A549 (cell line): ENCODE data around the gene EFEMP2. TPM values are rescaled to one million over a fixed set of nuclear protein-coding genes. Genes with fewer than 3 reads are reported as not detected.
A peak's percentile ranks its signal among the peaks of the same experiment; 100 is the strongest.

Experiments
- ATAC-seq, 2 experiments: fragments of 200-7000 bp in 1 of 2; fragments of >200 bp in 1 of 2; cut with Nextera tagmentation in 1 of 2; cut with Tn5 transposase in 1 of 2; 3 replicates each; pipeline versions ENCODE4 v1.8.0 to v1.9.1; 2018 to 2020; ENCODE audit warnings: mild to moderate bottlenecking in 1 of 2, moderate library complexity in 1 of 2
- CTCF ChIA-PET: fragments of 300-600 bp; sonication (Branson Sonifier 250); formaldehyde crosslinking; extraction: SDS; loops from one replicate; lab custom pipeline; 2021; ENCODE audit warnings: antibody characterized with exemption, inconsistent platforms; lab: Yijun Ruan, JAX
- POLR2A ChIA-PET: fragments of 350-600 bp; formaldehyde crosslinking; extraction: SDS; loops from one replicate; lab custom pipeline; 2021; ENCODE audit warnings: antibody characterized with exemption, inconsistent platforms; lab: Yijun Ruan, JAX
- DNase-seq, 2 experiments: peaks; one replicate each; pipeline versions ENCODE4 v3.0.0 to v3.0.0-alpha.2; 2011 to 2016; ENCODE audit warnings: low read depth in 1 of 2, low spot score in 1 of 2
- FAIRE-seq: peaks from 2 replicates; lab custom pipeline; 2011; peaks lifted over from hg19 to GRCh38; lab: Jason Lieb, UNC
- H3K27ac ChIP-seq, 2 experiments: fragments of >200 bp; sonication (Bioruptor Twin); formaldehyde crosslinking; 3 replicates each; pipeline ENCODE4 v1.5.1; 2016 to 2017
- H3K4me1 ChIP-seq: fragments of >200 bp; sonication (Bioruptor Twin); formaldehyde crosslinking; 3 replicates; pipeline ENCODE4 v1.6.1; 2016
- H3K4me2 ChIP-seq: fragments of >200 bp; sonication (Bioruptor Twin); formaldehyde crosslinking; 3 replicates; pipeline ENCODE4 v1.6.1; 2016
- H3K4me3 ChIP-seq: fragments of >200 bp; sonication (Bioruptor Twin); formaldehyde crosslinking; 3 replicates; pipeline ENCODE4 v1.5.1; 2016
- H3K9me3 ChIP-seq: fragments of >200 bp; sonication (Bioruptor Twin); formaldehyde crosslinking; 3 replicates; pipeline ENCODE4 v1.6.1; 2016
- BHLHE40 ChIP-seq: IDR thresholded peaks from 2 replicates; pipeline ENCODE4 v1.6.1; 2012; ENCODE audit warnings: low read depth, low read length, inconsistent platforms
- CBX2 ChIP-seq: fragments of 200-600 bp; sonication (generic); IDR thresholded peaks from 2 replicates; pipeline ENCODE4 v1.6.1; 2016; ENCODE audit warnings: low read depth, mild to moderate bottlenecking, borderline replicate concordance
- CBX8 ChIP-seq: fragments of 200-600 bp; sonication (generic); IDR thresholded peaks from 2 replicates; pipeline ENCODE4 v1.6.1; 2016
- CEBPB ChIP-seq, 2 experiments: fragments of >200 bp in 1 of 2; sonication (Bioruptor Twin) in 1 of 2; formaldehyde crosslinking in 1 of 2; IDR thresholded peaks; 2 replicates each; pipeline ENCODE4 v1.6.1; 2012 to 2016
- EHF ChIP-seq: fragments of 250-450 bp; sonication (Bioruptor Pico); IDR thresholded peaks from 2 replicates; pipeline ENCODE4 v1.5.0; 2020; ENCODE audit warnings: mild to moderate bottlenecking
- EHMT2 ChIP-seq: fragments of 200-600 bp; sonication (generic); IDR thresholded peaks from 2 replicates; pipeline ENCODE4 v1.6.1; 2016; ENCODE audit warnings: antibody characterized with exemption, low read depth, mild to moderate bottlenecking, moderate library complexity
- FOSB ChIP-seq: fragments of 250-450 bp; sonication (Bioruptor Pico); IDR thresholded peaks from 2 replicates; pipeline ENCODE4 v1.5.0; 2020; ENCODE audit warnings: mild to moderate bottlenecking, moderate library complexity
- FOSL2 ChIP-seq, 2 experiments: fragments of 450-650 bp in 1 of 2; fragments of >200 bp in 1 of 2; sonication (Bioruptor Twin) in 1 of 2; formaldehyde crosslinking; IDR thresholded peaks; 2 replicates each; pipeline versions ENCODE4 v1.5.0 to v1.6.1; 2016 to 2020; ENCODE audit warnings: mild to moderate bottlenecking in 1 of 2, moderate library complexity in 1 of 2
- GATA3 ChIP-seq: IDR thresholded peaks from 2 replicates; pipeline ENCODE4 v1.6.1; 2012; ENCODE audit warnings: borderline replicate concordance
- HES2 ChIP-seq: fragments of >200 bp; sonication (Bioruptor Twin); formaldehyde crosslinking; IDR thresholded peaks from 2 replicates; pipeline ENCODE4 v1.6.1; 2016
- HOXB13 ChIP-seq: fragments of 250-450 bp; sonication (Bioruptor Pico); IDR thresholded peaks from 2 replicates; pipeline ENCODE4 v1.5.0; 2020; ENCODE audit warnings: low read depth, mild to moderate bottlenecking, moderate library complexity
- HOXB5 ChIP-seq: fragments of 250-450 bp; sonication (Bioruptor Pico); IDR thresholded peaks from 2 replicates; pipeline ENCODE4 v1.5.0; 2020; ENCODE audit warnings: mild to moderate bottlenecking, moderate library complexity
- KDM5A ChIP-seq: fragments of 200-600 bp; sonication (generic); IDR thresholded peaks from 2 replicates; pipeline ENCODE4 v1.6.1; 2016; ENCODE audit warnings: antibody characterized with exemption, mild to moderate bottlenecking
- MAZ ChIP-seq: fragments of 150-350 bp; IDR thresholded peaks from 2 replicates; pipeline ENCODE4 v1.6.1; 2014; ENCODE audit warnings: antibody characterized with exemption, low read depth, low read length, borderline replicate concordance
- MYC ChIP-seq: IDR thresholded peaks from 2 replicates; pipeline ENCODE4 v1.6.1; 2012; ENCODE audit warnings: mild to moderate bottlenecking, inconsistent platforms, low read length, improper control_type of control experiment, borderline replicate concordance
- NR3C1 ChIP-seq: fragments of >200 bp; sonication (Bioruptor Twin); formaldehyde crosslinking; IDR thresholded peaks from 3 replicates; pipeline ENCODE4 v1.6.1; 2017
- PHF8 ChIP-seq: fragments of 200-600 bp; sonication (generic); IDR thresholded peaks from 2 replicates; pipeline ENCODE4 v1.6.1; 2016; ENCODE audit warnings: low read depth, mild to moderate bottlenecking, antibody characterized with exemption, moderate library complexity, borderline replicate concordance
- RFX5 ChIP-seq: fragments of 450-650 bp; IDR thresholded peaks from 2 replicates; pipeline ENCODE4 v1.7.1; 2014; ENCODE audit warnings: antibody characterized with exemption, mild to moderate bottlenecking, moderate library complexity
- SMC3 ChIP-seq: fragments of >200 bp; sonication (Bioruptor Twin); formaldehyde crosslinking; IDR thresholded peaks from 3 replicates; pipeline ENCODE4 v1.6.1; 2018; ENCODE audit warnings: inconsistent platforms
- SREBF2 ChIP-seq: fragments of 450-650 bp; IDR thresholded peaks from 2 replicates; pipeline ENCODE4 v1.6.1; 2014; ENCODE audit warnings: mild to moderate bottlenecking, moderate library complexity
- WGBS: methylation state at CpG from one replicate; pipeline ENCODE4 v1.1.6; 2017; ENCODE audit errors: missing lambda C conversion rate; 5-methylcytosine and 5-hydroxymethylcytosine counted together
- polyA plus RNA-seq, 4 experiments: library from polyadenylated mRNA; depleted of rRNA in 3 of 4; stranded (reverse); fragments of >200 nt; fragmentation: RNase III in 1 of 4; extraction: RNeasy Plus Mini Kit Qiagen cat#74134 plus additional on column Dnase treatment in 1 of 4; gene quantifications; 2 replicates in 3 of 4; 3 replicates in 1 of 4; pipeline ENCODE4 v1.2.3, GENCODE V29; 2011 to 2017
- TF ChIP-seq, protein P1 (sequence below): fragments of >200 bp; sonication (Bioruptor Twin); formaldehyde crosslinking; IDR thresholded peaks from 3 replicates; pipeline ENCODE4 v1.6.1; 2016
- TF ChIP-seq, protein P2 (sequence below): fragments of 150-350 bp; IDR thresholded peaks from 2 replicates; pipeline ENCODE4 v1.6.1; 2014; ENCODE audit warnings: low read depth, mild to moderate bottlenecking, low read length

Gene EFEMP2
- polyA plus RNA-seq, 2 of the 4 experiments (the other 2 are of a cell fraction): 1.3 to 1.4 TPM

GRCh38 chr11:65873318-65874156 is 937 bp upstream of the EFEMP2 start (continued):
- no peak for TF ChIP-seq KDM5A
- no peak for TF ChIP-seq RFX5
- TF ChIP-seq FOSL2 (IDR thresholded peaks at IDR 0.05): no peak
- TF ChIP-seq FOSL2 (CRISPR knock-in tag; IDR thresholded peaks at IDR 0.05): no peak
- TF ChIP-seq CBX2: no peak
- no peak for TF ChIP-seq EHF
- TF ChIP-seq, protein P1, sequence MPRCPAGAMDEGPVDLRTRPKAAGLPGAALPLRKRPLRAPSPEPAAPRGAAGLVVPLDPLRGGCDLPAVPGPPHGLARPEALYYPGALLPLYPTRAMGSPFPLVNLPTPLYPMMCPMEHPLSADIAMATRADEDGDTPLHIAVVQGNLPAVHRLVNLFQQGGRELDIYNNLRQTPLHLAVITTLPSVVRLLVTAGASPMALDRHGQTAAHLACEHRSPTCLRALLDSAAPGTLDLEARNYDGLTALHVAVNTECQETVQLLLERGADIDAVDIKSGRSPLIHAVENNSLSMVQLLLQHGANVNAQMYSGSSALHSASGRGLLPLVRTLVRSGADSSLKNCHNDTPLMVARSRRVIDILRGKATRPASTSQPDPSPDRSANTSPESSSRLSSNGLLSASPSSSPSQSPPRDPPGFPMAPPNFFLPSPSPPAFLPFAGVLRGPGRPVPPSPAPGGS: peak; percentile 33; the same call in 1 of the 3 replicates
- no peak for TF ChIP-seq HOXB13 (CRISPR knock-in tag)
- no peak for TF ChIP-seq HOXB5 (CRISPR knock-in tag)
- no peak for TF ChIP-seq CEBPB (IDR thresholded peaks at IDR 0.05)
- no peak for TF ChIP-seq MAZ
- no peak for TF ChIP-seq CBX8
- TF ChIP-seq, protein P2, sequence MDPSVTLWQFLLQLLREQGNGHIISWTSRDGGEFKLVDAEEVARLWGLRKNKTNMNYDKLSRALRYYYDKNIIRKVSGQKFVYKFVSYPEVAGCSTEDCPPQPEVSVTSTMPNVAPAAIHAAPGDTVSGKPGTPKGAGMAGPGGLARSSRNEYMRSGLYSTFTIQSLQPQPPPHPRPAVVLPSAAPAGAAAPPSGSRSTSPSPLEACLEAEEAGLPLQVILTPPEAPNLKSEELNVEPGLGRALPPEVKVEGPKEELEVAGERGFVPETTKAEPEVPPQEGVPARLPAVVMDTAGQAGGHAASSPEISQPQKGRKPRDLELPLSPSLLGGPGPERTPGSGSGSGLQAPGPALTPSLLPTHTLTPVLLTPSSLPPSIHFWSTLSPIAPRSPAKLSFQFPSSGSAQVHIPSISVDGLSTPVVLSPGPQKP: no peak
- TF ChIP-seq PHF8: peak; percentile 39; the same call in 1 of the 2 replicates
- TF ChIP-seq SMC3: no peak
- TF ChIP-seq MYC: no peak
- no peak for TF ChIP-seq SREBF2
- no peak for TF ChIP-seq HES2

DNA sequence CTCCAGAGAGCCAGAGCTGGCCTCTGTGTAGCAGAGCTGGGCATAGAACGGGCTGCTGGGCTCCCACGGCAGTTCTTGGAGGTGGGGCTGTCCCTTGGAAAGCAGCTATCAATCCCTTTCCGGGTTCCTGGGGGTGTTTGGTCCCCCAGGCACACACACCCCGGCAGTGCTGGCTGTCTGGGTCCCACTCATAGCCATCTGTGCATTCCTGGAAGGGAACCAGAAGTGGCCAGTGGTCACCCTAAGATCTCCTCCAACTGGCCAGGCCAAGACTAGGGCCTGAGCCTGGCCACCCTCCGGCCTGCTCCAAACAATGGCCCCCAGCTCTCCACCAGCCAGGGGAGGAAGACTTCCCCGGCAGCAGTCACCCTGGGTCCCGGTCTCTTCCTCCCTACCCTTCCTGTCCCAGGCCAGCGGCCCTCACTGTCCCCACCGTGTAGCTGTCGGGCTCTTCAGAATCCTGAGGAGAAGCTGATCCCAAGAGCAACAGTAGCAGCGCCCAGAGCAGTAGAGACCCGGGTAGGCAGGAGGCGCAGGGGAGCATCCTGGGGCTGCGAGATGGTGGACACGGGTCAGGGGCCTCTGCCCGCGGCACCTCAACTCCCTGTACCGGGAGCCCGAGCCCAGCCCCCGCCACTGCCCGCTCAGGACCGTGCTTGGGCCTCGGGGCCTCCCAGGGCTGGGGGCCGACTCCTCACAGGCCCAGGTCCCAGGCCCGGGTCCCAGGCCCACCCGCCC is 620 bp downstream of the EFEMP2 start:
- TF ChIP-seq FOSB (CRISPR knock-in tag) (no peak), BHLHE40 (no peak), EHMT2 (no peak), SMC3 (no peak), PHF8 (no peak), GATA3 (no peak), NR3C1 (no peak)
- ChIA-PET POLR2A (interaction anchor here (0.6 to 1.8 kb wide), 5 partner anchors 12 to 19 kb away, joined by 3 to 10 read pairs (median 6); partner anchors contain the start of genes FIBP and MUS81), CTCF (interaction anchor here (1.1 to 7.5 kb wide), 3 partner anchors 11 to 18 kb away, joined by 4 to 158 read pairs (median 78); partner anchors contain the start of genes CFL1, FIBP and MUS81)
- 90% methylated on average over 14 of the region's 26 CpGs for WGBS
- ATAC-seq: peak; percentile 1 to 6; a peak in 1 of 6 replicates
- no peak overlapping the region for H3K4me2 ChIP-seq
- peak overlapping the region in 1 of 2 experiments; percentile 82; a peak in 3 of 6 replicates for H3K27ac ChIP-seq
- DNase-seq: no peak
- H3K9me3 ChIP-seq: no peaks in the 10 kb centered on the region
- no peak overlapping the region for H3K4me3 ChIP-seq
- H3K4me1 ChIP-seq: peaks cover 6% of the 10 kb centered on the region
- FAIRE-seq: no peak
